Liver (tissue), 9 donors: ENCODE results near the gene SIM2. TPM values are rescaled to one million over a fixed set of nuclear protein-coding genes. Genes with fewer than 3 reads are reported as not detected.
A peak's percentile ranks its signal among the peaks of the same experiment; 100 is the strongest.

Source experiments
- DNase-seq: peaks from one replicate; pipeline ENCODE4 v3.0.0-alpha.2; 2017; ENCODE audit warnings: low spot score
- H3K27ac ChIP-seq, 2 donors: one replicate each; pipeline ENCODE4 v1.7.0; 2013; ENCODE audit warnings: inconsistent platforms in 2 of 2, low read length in 2 of 2, control low read depth in 1 of 2, low read depth in 1 of 2, mild to moderate bottlenecking in 1 of 2
- H3K27me3 ChIP-seq, 4 donors: one replicate each; pipeline versions ENCODE4 v1.6.1 to v1.7.0; 2013; ENCODE audit warnings: low read length in 3 of 4, inconsistent platforms in 1 of 4, mild to moderate bottlenecking in 1 of 4, moderate library complexity in 1 of 4; ENCODE audit not compliant: control insufficient read depth in 4 of 4, insufficient read depth in 4 of 4
- H3K36me3 ChIP-seq, 4 donors: one replicate each; pipeline versions ENCODE4 v1.6.1 to v1.7.0; 2013; ENCODE audit warnings: low read length in 3 of 4, mild to moderate bottlenecking in 3 of 4, low read depth in 1 of 4, moderate library complexity in 1 of 4; ENCODE audit not compliant: control insufficient read depth in 4 of 4, insufficient read depth in 3 of 4
- H3K4me1 ChIP-seq, 4 donors: one replicate each; pipeline versions ENCODE4 v1.6.1 to v1.7.0; 2013; ENCODE audit warnings: low read length in 3 of 4, mild to moderate bottlenecking in 3 of 4, moderate library complexity in 1 of 4; ENCODE audit not compliant: control insufficient read depth in 4 of 4, insufficient read depth in 4 of 4
- H3K4me3 ChIP-seq, 3 donors: one replicate each; pipeline versions ENCODE4 v1.6.1 to v1.7.0; 2013; ENCODE audit warnings: low read length in 3 of 3, control low read depth in 1 of 3, low read depth in 1 of 3, mild to moderate bottlenecking in 1 of 3
- H3K9ac ChIP-seq, 2 donors: one replicate each; pipeline ENCODE4 v1.7.0; 2013; ENCODE audit warnings: low read length in 2 of 2, mild to moderate bottlenecking in 2 of 2, moderate library complexity in 2 of 2, control low read depth in 1 of 2, low read depth in 1 of 2
- H3K9me3 ChIP-seq, 4 donors: one replicate each; pipeline versions ENCODE4 v1.6.1 to v1.7.0; 2013; ENCODE audit warnings: low read length in 3 of 4; ENCODE audit not compliant: control insufficient read depth in 4 of 4
- CTCF ChIP-seq: fragments of 150-350 bp; IDR thresholded peaks from 2 replicates; pipeline ENCODE4 v1.5.1; 2017; ENCODE audit warnings: improper control_type of control experiment, low read depth, low read length; ENCODE audit not compliant: missing input control
- EGR1 ChIP-seq, 2 donors: IDR thresholded peaks; 2 replicates each; pipeline ENCODE4 v1.6.1; 2016 to 2018; ENCODE audit warnings: antibody characterized with exemption in 2 of 2, low read depth in 2 of 2
- FOXA1 ChIP-seq: IDR thresholded peaks from 2 replicates; pipeline ENCODE4 v1.6.1; 2016; ENCODE audit warnings: antibody characterized with exemption
- FOXA2 ChIP-seq: IDR thresholded peaks from 2 replicates; pipeline ENCODE4 v1.6.1; 2016; ENCODE audit warnings: antibody characterized with exemption
- GABPA ChIP-seq, 2 donors: IDR thresholded peaks in 1 of 2; conservative IDR thresholded peaks in 1 of 2; 2 replicates each; pipeline ENCODE4 v1.6.1; 2016; ENCODE audit warnings: antibody characterized with exemption in 2 of 2, mild to moderate bottlenecking in 1 of 2, moderate library complexity in 1 of 2
- HNF4G ChIP-seq: IDR thresholded peaks from 2 replicates; pipeline ENCODE4 v1.6.1; 2016; ENCODE audit warnings: antibody characterized with exemption
- JUND ChIP-seq, 2 donors: IDR thresholded peaks; 2 replicates each; pipeline ENCODE4 v1.6.1; 2016; ENCODE audit warnings: antibody characterized with exemption in 2 of 2
- MAX ChIP-seq: IDR thresholded peaks from 2 replicates; pipeline ENCODE4 v1.6.1; 2016; ENCODE audit warnings: antibody characterized with exemption
- NR2F2 ChIP-seq: IDR thresholded peaks from 2 replicates; pipeline ENCODE4 v1.6.1; 2016; ENCODE audit warnings: antibody characterized with exemption
- RAD21 ChIP-seq, 2 donors: IDR thresholded peaks; 2 replicates each; pipeline ENCODE4 v1.6.1; 2016; ENCODE audit warnings: antibody characterized with exemption in 2 of 2, mild to moderate bottlenecking in 2 of 2
- REST ChIP-seq: IDR thresholded peaks from 2 replicates; pipeline ENCODE4 v1.6.1; 2016; ENCODE audit warnings: antibody characterized with exemption, mild to moderate bottlenecking
- RXRA ChIP-seq, 2 donors: IDR thresholded peaks; 2 replicates each; pipeline ENCODE4 v1.6.1; 2017 to 2018; ENCODE audit warnings: antibody characterized with exemption in 2 of 2, mild to moderate bottlenecking in 1 of 2
- SP1 ChIP-seq: IDR thresholded peaks from 2 replicates; pipeline ENCODE4 v1.6.1; 2018; ENCODE audit warnings: antibody characterized with exemption, mild to moderate bottlenecking
- TAF1 ChIP-seq: conservative IDR thresholded peaks from 2 replicates; pipeline ENCODE4 v1.6.1; 2016; ENCODE audit warnings: antibody characterized with exemption, mild to moderate bottlenecking
- YY1 ChIP-seq: IDR thresholded peaks from 2 replicates; pipeline ENCODE4 v1.6.1; 2016; ENCODE audit warnings: antibody characterized with exemption, mild to moderate bottlenecking
- WGBS: extraction: QIAGEN DNeasy Blood & Tissue Kit; methylation state at CpG from one replicate; pipeline ENCODE4 v1.1.7; 2013; 5-methylcytosine and 5-hydroxymethylcytosine counted together
- polyA plus RNA-seq, 2 donors: library from polyadenylated mRNA; stranded (reverse) in 1 of 2; unstranded in 1 of 2; fragments of 200-250 nt in 1 of 2; fragments of >200 nt in 1 of 2; fragmentation: Nextera tagmentation in 1 of 2; extraction: Ambion mirVana in 1 of 2; gene quantifications; one replicate each; pipeline versions ENCODE4 v1.2.1 to v1.2.3, GENCODE V29; 2013 to 2015
- total RNA-seq, 2 donors: library from RNA; depleted of rRNA; stranded (reverse); fragments of >200 nt; gene quantifications; one replicate each; pipeline ENCODE4 v1.2.3, GENCODE V29; 2014
- donor health status: healthy.
- donor health status: healthy.
- donor health status: healthy.
- donor health status: healthy.
- donor health status: healthy.

The SIM2 gene
- total and polyA plus RNA-seq, 4 donors, result 0.19 TPM; not detected in 3

GRCh38 chr21:36744560-36745231, 45.8 kb downstream of the SIM2 start (continued):
- TF ChIP-seq CTCF (no peak), RAD21 (IDR thresholded peaks at IDR 0.05) (no peak), FOXA1 (no peak), HNF4G (no peak)

- H3K9ac ChIP-seq, result no peak overlapping the region
- WGBS, result 87% methylated on average over 5 of the region's 5 CpGs
Observed at GRCh38 chr21:36745459-36745858, 46.5 kb downstream of the SIM2 start.

GRCh38 chr21:36747041-36747814, 48.3 kb downstream of the SIM2 start:
- peak; percentile 40 for DNase-seq
- peak overlapping the region in 1 of 3 donors; percentile 66 for H3K4me3 ChIP-seq
- TF ChIP-seq REST (no peak), NR2F2 (no peak), YY1 (no peak), GABPA (IDR thresholded peaks at IDR 0.05 in 1 of 2, conservative IDR thresholded peaks at IDR 0.05 in 1 of 2) (no peak), HNF4G (no peak), TAF1 (no peak), MAX (no peak)

More at GRCh38 chr21:36745459-36745858, 46.5 kb downstream of the SIM2 start:
- Histone ChIP-seq H3K27ac (no peak overlapping the region), H3K36me3 (no peaks in the 10 kb centered on the region), H3K9me3 (no peaks in the 10 kb centered on the region), H3K4me1 (peaks cover 0 to 7% (median 5%) of the 10 kb centered on the region in 4 donors), H3K27me3 (no peaks in the 10 kb centered on the region), H3K4me3 (no peak overlapping the region)
- DNase-seq, result no peak
- TF ChIP-seq NR2F2, result no peak
- TF ChIP-seq FOXA2, result no peak
- no peak for TF ChIP-seq YY1
- no peak for TF ChIP-seq EGR1 (IDR thresholded peaks at IDR 0.05; ENCODE audit: low read depth in 2 of 2)
- no peak for TF ChIP-seq JUND (IDR thresholded peaks at IDR 0.05)
- TF ChIP-seq HNF4G, result no peak
- TF ChIP-seq RXRA (IDR thresholded peaks at IDR 0.05), result no peak
- TF ChIP-seq RAD21 (IDR thresholded peaks at IDR 0.05), result no peak
- TF ChIP-seq REST, result no peak
- no peak for TF ChIP-seq SP1
- TF ChIP-seq TAF1, result no peak

More at GRCh38 chr21:36747041-36747814, 48.3 kb downstream of the SIM2 start:
- WGBS, result 11% methylated on average over 62 of the region's 62 CpGs
- Histone ChIP-seq H3K4me1 (peaks cover 0 to 7% (median 5%) of the 10 kb centered on the region in 4 donors), H3K27ac (no peak overlapping the region), H3K27me3 (no peaks in the 10 kb centered on the region), H3K9ac (no peak overlapping the region), H3K36me3 (peaks cover 0 to 3% (median 0%) of the 10 kb centered on the region in 4 donors), H3K9me3 (no peaks in the 10 kb centered on the region)
